Activated naive CD4-positive, alpha-beta T cell treated with anti-CD3 and anti-CD28 coated beads for 36 hours (primary cell): Measurements from ENCODE around the gene FLT1. TPM values are rescaled to one million over a fixed set of nuclear protein-coding genes. Genes with fewer than 3 reads are reported as not detected.

Experiments used
- CTCF ChIA-PET: fragments of 350-600 bp; sonication (Branson Sonifier 250); formaldehyde crosslinking; loops from one replicate; lab custom pipeline; 2021; ENCODE audit warnings: antibody characterized with exemption; lab: Charles Lee
- DNase-seq: peaks from one replicate; pipeline ENCODE4 v3.0.0-alpha.2; 2020
- H3K27ac Mint-ChIP-seq: one replicate; pipeline ENCODE4 v1.8.0; 2021; ENCODE audit warnings: mild to moderate bottlenecking, mixed read lengths
- H3K27me3 Mint-ChIP-seq: one replicate; pipeline ENCODE4 v1.8.0; 2021; ENCODE audit warnings: low read depth, mixed read lengths
- H3K36me3 Mint-ChIP-seq: one replicate; pipeline ENCODE4 v1.8.0; 2021; ENCODE audit warnings: low read depth, mixed read lengths
- H3K4me1 Mint-ChIP-seq: one replicate; pipeline ENCODE4 v1.8.0; 2021; ENCODE audit warnings: low read depth, mixed read lengths
- H3K4me3 Mint-ChIP-seq: one replicate; pipeline ENCODE4 v1.8.0; 2021; ENCODE audit warnings: mild to moderate bottlenecking, moderate library complexity, mixed read lengths
- H3K9me3 Mint-ChIP-seq: one replicate; pipeline ENCODE4 v1.8.0; 2021; ENCODE audit warnings: mixed read lengths
- intact Hi-C: fragments of 100-400 bp; cut with micrococcal nuclease; formaldehyde crosslinking; loops from one replicate; pipeline ENCODE4 v1.15.1; 2023
- total RNA-seq, 2 experiments: library from RNA; stranded (reverse); gene quantifications; one replicate each; pipeline ENCODE4 v1.2.3, GENCODE V29; 2021

Gene FLT1
- total RNA-seq, 2 experiments from 2014 or later = 21.8 to 21.9 TPM

DNA sequence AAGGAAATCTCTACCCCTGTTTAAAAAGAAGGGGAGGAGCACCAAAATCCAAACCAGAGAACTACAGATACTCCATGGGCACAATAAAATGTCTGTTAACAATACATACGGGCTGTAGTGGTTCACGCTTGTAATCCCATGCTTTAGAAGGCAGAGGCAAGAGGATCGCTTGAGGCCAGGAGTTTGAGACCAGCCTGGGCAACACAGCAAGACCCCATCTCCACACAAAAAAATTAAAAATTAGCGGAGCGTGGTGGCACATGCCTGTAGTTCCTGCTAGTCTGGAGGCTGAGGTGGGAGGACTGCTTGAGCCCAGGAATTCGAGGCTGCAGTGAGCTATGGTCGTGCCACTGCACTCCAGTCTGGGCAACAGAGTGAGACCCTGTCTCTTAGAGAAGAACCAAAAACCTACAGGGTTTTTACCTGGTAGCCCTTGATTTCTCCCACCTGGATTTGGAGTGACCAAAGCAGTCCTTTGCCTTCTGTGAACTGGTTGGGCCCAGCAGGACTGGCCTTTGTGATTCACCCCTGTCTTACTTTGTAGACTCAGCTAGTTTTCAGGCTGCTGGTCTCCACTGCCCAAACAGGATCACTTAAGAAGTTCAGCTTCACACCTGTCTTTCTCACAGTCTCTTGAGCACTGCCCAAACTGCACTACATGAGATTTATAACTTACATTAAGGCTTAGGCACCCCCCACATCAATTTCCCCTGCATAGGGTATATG lies 38.7 kb upstream of the FLT1 start:
- CTCF ChIA-PET = interaction anchor here (0.7 kb wide), 1 partner anchor 22 kb away, joined by 3 read pairs; no protein-coding TSS in a partner anchor

GRCh38 chr13:28533125-28533436 lies 38.2 kb upstream of the FLT1 start:
- intact Hi-C loops = no loop called here
- Mint-ChIP-seq H3K27ac (no peak overlapping the region), H3K4me3 (peak overlapping the region; percentile 65), H3K36me3 (peaks cover 1% of the 10 kb centered on the region), H3K4me1 (peaks cover 4% of the 10 kb centered on the region), H3K27me3 (peaks cover 29% of the 10 kb centered on the region), H3K9me3 (peaks cover 2% of the 10 kb centered on the region)
- CTCF ChIA-PET = no interaction called here
- DNase-seq = no peak

More for the DNA sequence above, 38.7 kb upstream of the FLT1 start:
- Mint-ChIP-seq H3K27ac (no peak overlapping the region), H3K36me3 (peaks cover 1% of the 10 kb centered on the region), H3K4me1 (peaks cover 4% of the 10 kb centered on the region), H3K4me3 (no peak overlapping the region), H3K9me3 (peaks cover 2% of the 10 kb centered on the region), H3K27me3 (peaks cover 26% of the 10 kb centered on the region)
- intact Hi-C loops = no loop called here
- no peak for DNase-seq

DNA sequence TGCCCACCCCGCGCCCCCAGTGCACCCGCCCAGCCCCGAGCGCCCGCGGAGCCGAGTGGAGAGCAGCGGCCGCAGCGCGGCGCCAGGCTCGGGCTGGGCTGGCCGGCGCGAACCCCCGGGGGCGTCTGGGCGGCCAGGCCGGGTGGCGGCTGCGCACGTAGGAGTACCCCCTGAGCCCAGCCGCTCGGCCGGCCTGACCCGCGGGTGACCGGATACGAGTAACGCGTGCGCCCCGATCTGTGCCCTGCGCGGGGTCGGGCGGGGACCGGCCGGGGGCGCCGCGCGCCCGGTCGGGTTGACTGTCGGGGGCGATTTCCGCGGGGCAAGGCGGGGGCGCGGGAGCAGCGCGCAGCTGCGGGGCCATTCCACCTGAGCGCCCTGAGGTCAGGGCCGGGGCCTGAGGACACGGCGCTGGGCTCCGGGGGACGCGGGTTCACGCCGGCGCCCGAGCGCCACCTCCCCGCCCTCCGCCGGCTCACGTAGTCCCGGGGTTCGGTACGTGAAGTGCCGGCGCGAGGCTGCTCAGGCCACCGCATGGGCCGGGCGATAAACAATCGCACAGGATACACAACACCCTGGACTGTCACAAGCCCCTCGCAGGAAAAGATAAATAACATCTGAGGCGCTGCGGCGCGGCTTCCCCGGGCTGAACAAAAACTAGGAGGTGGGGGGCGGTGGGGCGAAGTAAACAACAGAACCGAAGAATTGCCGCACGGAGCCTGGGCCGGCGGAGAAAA lies 37.6 kb upstream of the FLT1 start:
- Mint-ChIP-seq H3K27ac (no peak overlapping the region), H3K27me3 (peaks cover 34% of the 10 kb centered on the region), H3K4me3 (peak overlapping the region; percentile 65), H3K36me3 (peaks cover 1% of the 10 kb centered on the region), H3K9me3 (peaks cover 2% of the 10 kb centered on the region), H3K4me1 (peaks cover 4% of the 10 kb centered on the region)
- DNase-seq = no peak
- intact Hi-C loops = no loop called here
- CTCF ChIA-PET = no interaction called here

- no peak overlapping the region for H3K4me3 Mint-ChIP-seq
- H3K36me3 Mint-ChIP-seq = peaks cover 1% of the 10 kb centered on the region
- H3K27ac Mint-ChIP-seq = no peak overlapping the region
- peaks cover 4% of the 10 kb centered on the region for H3K4me1 Mint-ChIP-seq
- no peak for DNase-seq
- H3K27me3 Mint-ChIP-seq = peaks cover 36% of the 10 kb centered on the region
- peaks cover 2% of the 10 kb centered on the region for H3K9me3 Mint-ChIP-seq
- CTCF ChIA-PET = interaction anchor here (0.6 kb wide), 1 partner anchor 105 kb away, joined by 3 read pairs; no protein-coding TSS in a partner anchor
- intact Hi-C loops = loop anchor here (1.0 kb wide), 1 partner anchor 7 kb away; no protein-coding TSS in a partner anchor
Measured at GRCh38 chr13:28531845-28532387, 37.0 kb upstream of the FLT1 start.

- H3K36me3 Mint-ChIP-seq = peaks cover 1% of the 10 kb centered on the region
- intact Hi-C loops = loop anchor here (1.0 kb wide), 1 partner anchor 8 kb away; no protein-coding TSS in a partner anchor
- DNase-seq = no peak
- H3K4me1 Mint-ChIP-seq = peaks cover 4% of the 10 kb centered on the region
- peaks cover 36% of the 10 kb centered on the region for H3K27me3 Mint-ChIP-seq
- no peak overlapping the region for H3K4me3 Mint-ChIP-seq
- CTCF ChIA-PET = interaction anchor here (0.5 to 1.5 kb wide), 4 partner anchors 16 to 450 kb away, joined by 3 to 4 read pairs (median 4); no protein-coding TSS in a partner anchor
- no peak overlapping the region for H3K27ac Mint-ChIP-seq
- peaks cover 2% of the 10 kb centered on the region for H3K9me3 Mint-ChIP-seq
Measured at GRCh38 chr13:28531077-28531844, 36.3 kb upstream of the FLT1 start.

DNA sequence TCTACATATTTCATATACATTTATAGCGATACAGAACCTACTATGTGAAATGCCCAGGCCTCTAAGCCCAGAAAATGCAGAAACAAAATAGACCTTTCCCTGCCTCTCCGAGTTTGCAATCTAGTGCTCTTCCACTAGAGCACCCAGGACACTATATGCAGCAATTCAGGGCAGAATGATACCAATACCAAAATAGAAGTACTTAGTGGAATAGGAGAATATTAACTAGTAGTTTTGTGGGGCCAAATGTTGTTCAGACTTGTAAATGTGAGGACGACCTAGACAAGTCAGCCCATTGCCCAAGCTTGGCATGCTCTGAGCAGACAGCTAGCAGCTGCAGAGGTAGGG lies 35.8 kb upstream of the FLT1 start:
- intact Hi-C loops = loop anchor here (1.0 kb wide), 1 partner anchor 9 kb away; no protein-coding TSS in a partner anchor
- Mint-ChIP-seq H3K27ac (no peak overlapping the region), H3K9me3 (peaks cover 2% of the 10 kb centered on the region), H3K36me3 (peaks cover 1% of the 10 kb centered on the region), H3K4me1 (peaks cover 4% of the 10 kb centered on the region), H3K4me3 (no peak overlapping the region), H3K27me3 (peaks cover 36% of the 10 kb centered on the region)
- CTCF ChIA-PET = interaction anchor here (0.5 to 1.5 kb wide), 3 partner anchors 16 to 449 kb away, joined by 3 to 4 read pairs (median 4); no protein-coding TSS in a partner anchor
- no peak for DNase-seq

GRCh38 chr13:28529836-28530235 lies 34.9 kb upstream of the FLT1 start:
- peaks cover 34% of the 10 kb centered on the region for H3K27me3 Mint-ChIP-seq
- no peak overlapping the region for H3K27ac Mint-ChIP-seq
- H3K4me1 Mint-ChIP-seq = peaks cover 8% of the 10 kb centered on the region
- CTCF ChIA-PET = interaction anchor here (1.5 kb wide), 1 partner anchor 107 kb away, joined by 3 read pairs; no protein-coding TSS in a partner anchor
- H3K36me3 Mint-ChIP-seq = no peaks in the 10 kb centered on the region
- DNase-seq = no peak
- H3K9me3 Mint-ChIP-seq = no peaks in the 10 kb centered on the region
- no peak overlapping the region for H3K4me3 Mint-ChIP-seq
- intact Hi-C loops = no loop called here

DNA sequence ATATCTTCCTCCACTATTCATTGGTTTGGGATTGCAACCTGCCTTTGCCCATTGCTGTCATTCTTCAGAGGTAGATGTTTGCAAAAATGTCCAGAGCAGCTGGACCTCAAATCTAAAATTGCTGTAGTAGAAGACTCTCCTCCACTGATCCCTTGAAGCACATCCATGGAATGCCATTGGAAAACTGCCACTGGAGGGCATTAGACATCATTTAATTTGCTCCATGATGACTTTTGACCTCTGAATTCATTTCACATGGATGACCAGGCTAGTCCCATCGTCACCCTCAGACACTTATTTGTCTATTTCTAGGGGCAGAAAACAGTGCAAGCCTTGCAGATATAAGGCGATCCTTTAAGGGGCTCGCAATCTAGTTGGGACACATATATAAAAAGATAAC lies 33.9 kb upstream of the FLT1 start:
- Mint-ChIP-seq H3K36me3 (no peaks in the 10 kb centered on the region), H3K4me3 (no peak overlapping the region), H3K27ac (no peak overlapping the region), H3K27me3 (peaks cover 28% of the 10 kb centered on the region), H3K9me3 (no peaks in the 10 kb centered on the region), H3K4me1 (peaks cover 16% of the 10 kb centered on the region)
- intact Hi-C loops = no loop called here
- DNase-seq = no peak
- CTCF ChIA-PET = no interaction called here

GRCh38 chr13:28528388-28528787 lies 33.5 kb upstream of the FLT1 start:
- intact Hi-C loops = no loop called here
- no peaks in the 10 kb centered on the region for H3K36me3 Mint-ChIP-seq
- peaks cover 24% of the 10 kb centered on the region for H3K27me3 Mint-ChIP-seq
- no peak overlapping the region for H3K27ac Mint-ChIP-seq
- H3K4me1 Mint-ChIP-seq = peaks cover 19% of the 10 kb centered on the region
- H3K4me3 Mint-ChIP-seq = no peak overlapping the region
- H3K9me3 Mint-ChIP-seq = no peaks in the 10 kb centered on the region
- CTCF ChIA-PET = no interaction called here
- no peak for DNase-seq

DNA sequence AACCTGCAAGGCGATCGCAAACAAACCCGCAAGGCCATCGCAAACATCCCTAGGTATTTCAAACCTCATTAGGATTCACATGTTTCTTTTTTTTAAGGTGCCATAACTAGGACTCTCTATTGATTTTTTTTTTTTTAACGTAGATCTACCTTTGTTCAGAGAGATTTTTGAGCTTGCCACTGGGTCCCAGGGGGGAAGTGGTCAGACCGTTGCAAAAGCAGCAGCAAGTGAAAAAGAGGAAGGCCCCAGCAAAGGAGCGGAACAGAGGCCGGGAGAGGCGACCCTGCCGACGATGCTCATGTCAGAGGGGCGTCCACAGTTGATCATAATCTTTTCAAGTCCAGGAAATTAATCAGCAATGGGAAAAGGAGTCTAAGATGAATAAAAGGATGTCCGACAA lies 32.7 kb upstream of the FLT1 start:
- intact Hi-C loops = no loop called here
- no peaks in the 10 kb centered on the region for H3K36me3 Mint-ChIP-seq
- no peaks in the 10 kb centered on the region for H3K9me3 Mint-ChIP-seq
- DNase-seq = no peak
- no peak overlapping the region for H3K4me3 Mint-ChIP-seq
- H3K27me3 Mint-ChIP-seq = peaks cover 19% of the 10 kb centered on the region
- no peak overlapping the region for H3K27ac Mint-ChIP-seq
- CTCF ChIA-PET = no interaction called here
- H3K4me1 Mint-ChIP-seq = peaks cover 21% of the 10 kb centered on the region

- H3K36me3 Mint-ChIP-seq = no peaks in the 10 kb centered on the region
- no peak overlapping the region for H3K27ac Mint-ChIP-seq
- intact Hi-C loops = no loop called here
- no peak overlapping the region for H3K4me3 Mint-ChIP-seq
- H3K27me3 Mint-ChIP-seq = peaks cover 24% of the 10 kb centered on the region
- DNase-seq = no peak
- H3K4me1 Mint-ChIP-seq = peaks cover 23% of the 10 kb centered on the region
- CTCF ChIA-PET = no interaction called here
- H3K9me3 Mint-ChIP-seq = no peaks in the 10 kb centered on the region
Measured at GRCh38 chr13:28526876-28527275, 31.9 kb upstream of the FLT1 start.

DNA sequence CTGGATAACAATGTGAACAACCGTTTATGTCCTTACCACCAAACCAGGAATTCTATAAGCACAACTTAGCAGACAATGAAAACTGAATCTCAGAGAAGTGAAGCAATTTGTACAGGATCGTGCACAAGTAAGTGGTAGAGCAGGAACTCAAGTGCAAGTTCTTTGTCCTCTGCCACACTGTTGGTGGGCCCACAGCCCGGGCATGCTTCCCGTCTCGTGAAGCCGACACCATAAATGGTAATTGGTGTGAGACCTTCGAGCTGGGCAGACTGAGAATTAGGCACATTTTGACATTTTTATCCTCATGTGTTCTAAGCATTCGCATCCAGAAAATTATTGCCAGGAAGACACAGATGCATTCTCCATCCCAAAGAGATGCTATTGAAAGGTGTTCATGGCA lies 27.9 kb upstream of the FLT1 start:
- Mint-ChIP-seq H3K4me1 (peaks cover 23% of the 10 kb centered on the region), H3K27me3 (peaks cover 18% of the 10 kb centered on the region)

More for the DNA sequence above, 27.9 kb upstream of the FLT1 start:
- Mint-ChIP-seq H3K9me3 (no peaks in the 10 kb centered on the region), H3K4me3 (no peak overlapping the region), H3K36me3 (no peaks in the 10 kb centered on the region), H3K27ac (peak overlapping the region; percentile 86)
- no peak for DNase-seq
- intact Hi-C loops = no loop called here
- CTCF ChIA-PET = no interaction called here
